Gastroesophageal sphincter (tissue), 3 donors: ENCODE measurements around the gene ONECUT1.

Source experiments
- CTCF ChIP-seq, 4 experiments: fragments of 200-600 bp in 2 of 4; fragments of 450-650 bp in 2 of 4; sonication (generic) in 1 of 4; IDR thresholded peaks; one replicate each; pipeline ENCODE4 v1.5.1; 2017 to 2019; ENCODE audit warnings: antibody characterized with exemption in 4 of 4, mild to moderate bottlenecking in 2 of 4, moderate library complexity in 2 of 4
- EP300 ChIP-seq: sonication (generic); formaldehyde crosslinking; IDR thresholded peaks from one replicate; pipeline ENCODE4 v1.6.1; 2017; ENCODE audit warnings: antibody characterized with exemption, mild to moderate bottlenecking
- POLR2A ChIP-seq, 2 donors: fragments of 450-650 bp; IDR thresholded peaks; one replicate each; pipeline ENCODE4 v1.6.1; 2017; ENCODE audit warnings: antibody characterized with exemption in 2 of 2, mild to moderate bottlenecking in 2 of 2, moderate library complexity in 1 of 2

- TF ChIP-seq POLR2A (IDR thresholded peaks at IDR 0.05): no peak
- TF ChIP-seq CTCF (IDR thresholded peaks at IDR 0.05): no peak
- no peak for TF ChIP-seq EP300
Measured at GRCh38 chr15:52710050-52710707, 80.0 kb downstream of the ONECUT1 start.
